Heart right ventricle (tissue), 16 donors: ENCODE results near the gene AP4B1. TPM values are rescaled to one million over a fixed set of nuclear protein-coding genes. Genes with fewer than 3 reads are reported as not detected.

ENCODE experiments used
- ATAC-seq, 8 donors: fragments of 200-7000 bp; cut with Tn5 transposase; one replicate each; pipeline ENCODE4 v1.9.1; 2020; ENCODE audit warnings: mild to moderate bottlenecking in 8 of 8, moderate library complexity in 8 of 8, moderate number of reproducible peaks in 1 of 8
- DNase-seq, 2 donors: peaks; one replicate each; pipeline ENCODE4 v3.0.0-alpha.2; 2020
- H3K27ac ChIP-seq, 10 donors: fragments of 200-600 bp; sonication (generic) in 2 of 10; one replicate each; pipeline versions ENCODE4 v1.5.0 to v1.8.0; 2020 to 2022; ENCODE audit warnings: mild to moderate bottlenecking in 3 of 10
- H3K27me3 ChIP-seq, 7 donors: fragments of 200-600 bp; one replicate each; pipeline ENCODE4 v1.8.0; 2021 to 2022; ENCODE audit warnings: mild to moderate bottlenecking in 2 of 7
- H3K36me3 ChIP-seq, 9 donors: fragments of 200-600 bp; sonication (generic) in 1 of 9; one replicate each; pipeline versions ENCODE4 v1.5.0 to v1.8.0; 2020 to 2022; ENCODE audit warnings: mild to moderate bottlenecking in 2 of 9
- H3K4me1 ChIP-seq, 9 donors: fragments of 200-600 bp; sonication (generic) in 1 of 9; one replicate each; pipeline versions ENCODE4 v1.5.0 to v1.8.0; 2020 to 2022; ENCODE audit warnings: mild to moderate bottlenecking in 4 of 9
- H3K4me3 ChIP-seq, 10 donors: fragments of 200-600 bp; sonication (generic) in 2 of 10; one replicate each; pipeline versions ENCODE4 v1.5.0 to v1.8.0; 2020 to 2022; ENCODE audit warnings: mild to moderate bottlenecking in 7 of 10, moderate library complexity in 2 of 10
- H3K9me3 ChIP-seq, 11 donors: fragments of 200-600 bp in 10 of 11; sonication (generic) in 2 of 11; one replicate each; pipeline versions ENCODE4 v1.5.0 to v1.8.0; 2013 to 2022; ENCODE audit warnings: mild to moderate bottlenecking in 2 of 11, control low read depth in 1 of 11, moderate library complexity in 1 of 11
- WGBS, 2 donors: extraction: QIAGEN DNeasy Blood & Tissue Kit; methylation state at CpG; one replicate each; pipeline ENCODE4 v1.1.7; 2013; ENCODE audit warnings: inconsistent platforms in 1 of 2; 5-methylcytosine and 5-hydroxymethylcytosine counted together
- intact Hi-C, 10 donors: fragments of 100-400 bp; cut with DNase I; formaldehyde crosslinking; loops; one replicate each; pipeline versions ENCODE4 v1.11.1 to v1.14.2; 2022
- polyA plus RNA-seq, 2 donors: library from polyadenylated mRNA; stranded (reverse); fragments of 200-250 nt; gene quantifications; one replicate each; pipeline ENCODE4 v1.2.3, GENCODE V29; 2013
- total RNA-seq, 10 donors: library from RNA; stranded (reverse); fragmentation: NEBNext Ultra II Directional in 3 of 10; extraction: Animal tissue kit (Norgen Biotek cat#: 25700) in 3 of 10; gene quantifications; one replicate each; pipeline versions ENCODE4 v1.2.1 to v1.2.4, GENCODE V29; 2021 to 2023
- TF ChIP-seq, protein P1 (sequence below), 9 donors: fragments of 200-600 bp; sonication (generic) in 2 of 9; IDR thresholded peaks; one replicate each; pipeline versions ENCODE4 v1.5.0 to v1.8.0; 2021 to 2022; ENCODE audit warnings: antibody characterized with exemption in 9 of 9, mild to moderate bottlenecking in 5 of 9, moderate library complexity in 1 of 9
- donor health status: Arrhythmogenic right ventricular cardiomyopathy.
- donor health status: ischemic (EF 13 %, LVEDD 7.1; RV severe dilation, severe dysfunction).
- donor health status: healthy with polysubstance abuse.
- donor health status: DM: no; HTN: yes; CAD: no.
- donor health status: DM: no; HTN: no; CAD: no.
- donor health status: ischemic (EF 25% LVEDD 6.9; RV normal size, moderate dysfunction).
- donor health status: ischemic (EF 25% LVEDD 5.7; RV mildly dilated, moderate dysfunction).
- donor health status: healthy.
- donor health status: DM: yes; HTN: yes; CAD: no.
- donor health status: Ischemic cardiomyopathy.
- donor health status: ischemic (EF 35%, LVEDD 5.7; RV mildly dilated, moderate dysfunction).
- donor health status: nonischemic (EF 11% LVEDD 7.7; RV severe dilation, severe dysfunction).
- donor health status: DM: yes; HTN: yes; CAD: no.
- donor health status: PGD.
- donor health status: ischemic (EF 29% LVEDD 5.4; RV normal size, mild dysfunction).
- donor health status: nonischemic (EF 23%, LVEDD 6.1; RV moderate dilation, normal function).

The AP4B1 gene
- total and polyA plus RNA-seq, 12 donors = 7.5 to 15.4 (median 11.5) TPM

DNA sequence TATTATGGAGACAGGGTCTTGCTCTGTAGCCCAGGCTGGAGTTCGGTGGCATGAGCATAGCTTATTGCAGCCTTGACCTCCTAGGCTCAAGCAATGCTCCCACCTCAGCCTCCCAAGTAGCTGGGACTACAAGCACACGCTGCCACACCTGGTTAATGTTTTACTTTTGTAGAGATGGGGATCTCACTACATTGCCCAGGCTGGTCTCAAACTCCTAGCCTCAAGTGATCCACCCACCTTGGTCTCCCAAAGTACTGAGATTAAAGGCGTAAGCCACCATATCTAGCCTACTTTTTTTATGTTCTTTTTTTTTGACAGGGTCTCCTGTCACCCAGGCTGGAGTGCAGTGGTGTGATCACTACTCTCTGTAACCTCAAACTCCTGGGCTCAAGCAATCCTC lies 11.3 kb downstream of the AP4B1 start:
- 98 to 99% methylated on average over 3 of the region's 3 CpGs for WGBS, 2 donors
- no peak for ATAC-seq

DNA sequence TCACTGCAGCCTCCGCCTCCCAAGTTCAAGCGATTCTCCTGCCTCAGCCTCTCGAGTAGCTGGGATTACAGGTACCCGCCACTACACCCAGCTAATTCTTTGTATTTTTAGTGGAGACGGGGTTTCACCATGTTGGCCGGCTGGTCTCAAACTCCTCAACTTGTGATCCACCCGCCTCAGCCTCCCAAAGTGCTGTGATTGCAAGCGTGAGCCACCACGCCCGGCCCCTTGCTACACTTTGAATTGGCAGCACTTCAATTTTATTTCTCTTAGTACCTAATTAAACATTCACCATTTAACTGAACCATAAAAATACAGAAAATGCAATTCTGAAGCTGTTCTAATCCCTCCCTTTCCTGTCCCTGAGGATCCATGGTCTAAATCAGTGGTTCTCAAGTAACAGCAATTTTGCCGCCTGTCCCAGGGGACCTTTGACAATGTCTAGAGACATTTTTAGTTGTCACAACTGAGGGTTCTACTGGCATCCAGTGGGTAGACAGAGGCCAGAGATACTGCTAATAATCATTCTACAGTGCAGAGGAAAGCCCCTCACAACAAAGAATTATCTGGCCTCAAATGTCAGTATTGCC lies 12.9 kb downstream of the AP4B1 start:
- intact Hi-C loops = no loop called here
- no peak for ATAC-seq
- Histone ChIP-seq H3K27ac (no peak overlapping the region), H3K4me1 (peaks cover 0 to 5% (median 0%) of the 10 kb centered on the region in 9 donors), H3K36me3 (peaks cover 0 to 33% (median 11%) of the 10 kb centered on the region in 9 donors), H3K4me3 (no peak overlapping the region), H3K9me3 (no peaks in the 10 kb centered on the region), H3K27me3 (no peaks in the 10 kb centered on the region)
- TF ChIP-seq, protein P1, sequence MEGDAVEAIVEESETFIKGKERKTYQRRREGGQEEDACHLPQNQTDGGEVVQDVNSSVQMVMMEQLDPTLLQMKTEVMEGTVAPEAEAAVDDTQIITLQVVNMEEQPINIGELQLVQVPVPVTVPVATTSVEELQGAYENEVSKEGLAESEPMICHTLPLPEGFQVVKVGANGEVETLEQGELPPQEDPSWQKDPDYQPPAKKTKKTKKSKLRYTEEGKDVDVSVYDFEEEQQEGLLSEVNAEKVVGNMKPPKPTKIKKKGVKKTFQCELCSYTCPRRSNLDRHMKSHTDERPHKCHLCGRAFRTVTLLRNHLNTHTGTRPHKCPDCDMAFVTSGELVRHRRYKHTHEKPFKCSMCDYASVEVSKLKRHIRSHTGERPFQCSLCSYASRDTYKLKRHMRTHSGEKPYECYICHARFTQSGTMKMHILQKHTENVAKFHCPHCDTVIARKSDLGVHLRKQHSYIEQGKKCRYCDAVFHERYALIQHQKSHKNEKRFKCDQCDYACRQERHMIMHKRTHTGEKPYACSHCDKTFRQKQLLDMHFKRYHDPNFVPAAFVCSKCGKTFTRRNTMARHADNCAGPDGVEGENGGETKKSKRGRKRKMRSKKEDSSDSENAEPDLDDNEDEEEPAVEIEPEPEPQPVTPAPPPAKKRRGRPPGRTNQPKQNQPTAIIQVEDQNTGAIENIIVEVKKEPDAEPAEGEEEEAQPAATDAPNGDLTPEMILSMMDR (IDR thresholded peaks at IDR 0.05) = no peak
- WGBS, 2 donors = 85 to 90% methylated on average over 9 to 11 of the region's 11 CpGs
- DNase-seq = no peak

More for the DNA sequence above, 11.3 kb downstream of the AP4B1 start:
- H3K27me3 ChIP-seq = no peaks in the 10 kb centered on the region
- peaks cover 0 to 6% (median 0%) of the 10 kb centered on the region in 9 donors for H3K4me1 ChIP-seq
- TF ChIP-seq, protein P1 (IDR thresholded peaks at IDR 0.05) = no peak
- H3K36me3 ChIP-seq = peaks cover 0 to 49% (median 22%) of the 10 kb centered on the region in 9 donors
- no peak for DNase-seq
- intact Hi-C loops = no loop called here
- no peak overlapping the region for H3K4me3 ChIP-seq
- H3K27ac ChIP-seq = no peak overlapping the region
- no peaks in the 10 kb centered on the region for H3K9me3 ChIP-seq

DNA sequence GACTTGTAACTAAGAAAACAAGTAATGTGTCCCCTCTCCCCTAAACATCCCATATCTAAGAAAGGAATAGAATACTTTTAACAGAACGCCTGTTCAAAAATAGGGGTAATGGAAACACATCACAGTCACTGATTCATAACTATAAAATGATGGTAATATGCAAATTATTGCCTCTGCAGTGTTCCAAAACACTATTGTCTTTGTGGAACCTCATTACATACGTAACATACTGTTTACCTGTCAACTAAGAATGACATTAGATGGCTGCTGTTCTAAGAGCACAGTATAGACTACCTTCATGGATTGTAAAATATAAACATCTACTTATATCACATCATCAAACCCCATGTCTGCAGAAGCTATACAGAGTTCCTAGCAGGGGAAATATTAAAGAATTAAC lies 13.8 kb downstream of the AP4B1 start:
- Histone ChIP-seq H3K4me1 (peaks cover 0 to 5% (median 0%) of the 10 kb centered on the region in 9 donors), H3K36me3 (peaks cover 0 to 24% (median 4%) of the 10 kb centered on the region in 9 donors), H3K27me3 (no peaks in the 10 kb centered on the region), H3K9me3 (no peaks in the 10 kb centered on the region), H3K4me3 (no peak overlapping the region), H3K27ac (no peak overlapping the region)
- ATAC-seq (no peak), DNase-seq (no peak)
- 69 to 73% methylated on average over 2 of the region's 2 CpGs for WGBS, 2 donors
- TF ChIP-seq, protein P1 (IDR thresholded peaks at IDR 0.05) = no peak
- intact Hi-C loops = no loop called here

DNA sequence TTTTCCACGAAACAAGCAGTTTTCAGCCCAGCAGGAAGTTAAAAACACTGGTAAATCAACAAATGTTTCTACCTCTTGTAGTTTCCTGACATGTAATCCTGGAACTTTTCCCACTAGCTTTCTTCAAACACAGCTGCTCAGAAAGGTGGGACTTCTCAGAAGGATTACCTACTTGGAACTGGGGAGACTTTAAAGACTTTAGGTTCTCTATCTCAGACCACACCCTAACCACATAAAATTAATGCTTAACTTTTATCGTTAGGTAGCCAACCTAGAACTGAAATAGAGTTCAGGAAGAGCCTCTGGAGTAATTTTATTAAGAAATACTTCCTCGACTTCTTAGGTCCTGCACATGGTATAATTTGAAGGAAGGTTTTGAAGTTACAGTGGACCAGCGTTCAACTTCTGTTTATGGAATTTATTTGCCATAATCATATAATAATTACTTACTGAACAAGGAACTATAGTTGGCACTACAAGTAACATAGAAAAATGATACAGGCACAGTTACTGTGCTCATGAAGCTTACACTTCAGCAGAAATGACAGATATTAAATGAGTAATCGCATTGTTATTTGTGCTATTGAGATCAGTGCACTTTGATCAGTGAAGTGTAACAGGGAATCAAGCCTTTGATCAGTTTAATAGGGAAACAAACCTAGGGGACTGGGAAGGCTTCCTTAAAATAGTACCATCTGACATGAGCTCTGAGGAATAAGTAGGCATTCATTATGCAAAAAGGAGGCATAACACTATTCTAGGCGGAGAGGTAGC lies 17.0 kb downstream of the AP4B1 start, which contains the start of gene BCL2L15:
Gene BCL2L15 (minus strand): TSS at position 180 of the 774 bp plus-strand sequence. CDS start 206 bp downstream, outside the sequence.
- DNase-seq (no peak), ATAC-seq (no peak)
- no peaks in the 10 kb centered on the region for H3K27me3 ChIP-seq
- 83% methylated on average over 6 of the region's 6 CpGs for WGBS, 2 donors
- no peaks in the 10 kb centered on the region for H3K36me3 ChIP-seq
- H3K27ac ChIP-seq = no peak within 1 kb of the TSS
- H3K4me3 ChIP-seq = no peak within 1 kb of the TSS
- intact Hi-C loops = no loop called here
- peaks cover 0 to 5% (median 0%) of the 10 kb centered on the region in 9 donors for H3K4me1 ChIP-seq
- TF ChIP-seq, protein P1 (IDR thresholded peaks at IDR 0.05) = no peak
- no peaks in the 10 kb centered on the region for H3K9me3 ChIP-seq
